B cell (primary cell): Measurements from ENCODE around the gene SLC13A3. TPM values are rescaled to one million over a fixed set of nuclear protein-coding genes. Genes with fewer than 3 reads are reported as not detected.

Experiments
- ATAC-seq: fragments of 200-7000 bp; cut with Tn5 transposase; one replicate; pipeline ENCODE4 v1.10.0; 2021; ENCODE audit warnings: low read depth, mild to moderate bottlenecking, moderate number of reproducible peaks, moderate library complexity
- CTCF ChIA-PET: fragments of 350-600 bp; sonication (Branson Sonifier 250); formaldehyde crosslinking; loops from one replicate; lab custom pipeline; 2021; ENCODE audit warnings: antibody characterized with exemption, inconsistent platforms; lab: Charles Lee
- POLR2A ChIA-PET: fragments of 350-600 bp; sonication (Branson Sonifier 250); formaldehyde crosslinking; loops from one replicate; lab custom pipeline; 2021; ENCODE audit warnings: antibody characterized with exemption; lab: Charles Lee
- DNase-seq: peaks from one replicate; pipeline ENCODE4 v3.0.0; 2013
- H2AFZ ChIP-seq: 2 replicates; pipeline ENCODE4 v1.6.1; 2012; ENCODE audit warnings: mild to moderate bottlenecking, low read depth, low read length; ENCODE audit not compliant: insufficient read depth, poor library complexity, severe bottlenecking
- H3K27ac ChIP-seq, 2 donors: 1 replicate in 1 of 2; 2 replicates in 1 of 2; pipeline ENCODE4 v1.5.1; 2012 to 2013; ENCODE audit warnings: low read length in 2 of 2, mild to moderate bottlenecking in 2 of 2, moderate library complexity in 1 of 2
- H3K27me3 ChIP-seq, 4 experiments: fragments of 200-600 bp in 1 of 4; sonication (generic) in 1 of 4; replicated peaks in 1 of 4; 1 replicate in 2 of 4; 2 replicates in 2 of 4; pipeline versions ENCODE4 v1.6.1 to v1.7.0; 2013 to 2016; ENCODE audit warnings: low read length in 3 of 4, mild to moderate bottlenecking in 2 of 4, mixed read lengths in 1 of 4, moderate library complexity in 1 of 4; ENCODE audit not compliant: insufficient read depth in 4 of 4, control insufficient read depth in 3 of 4; ENCODE audit errors: control extremely low read depth in 1 of 4
- H3K36me3 ChIP-seq, 2 experiments: replicated peaks in 1 of 2; 1 replicate in 1 of 2; 2 replicates in 1 of 2; pipeline versions ENCODE4 v1.6.1 to v1.7.1; 2013; ENCODE audit warnings: low read length in 1 of 2; ENCODE audit not compliant: insufficient read depth in 2 of 2, control insufficient read depth in 1 of 2; ENCODE audit errors: control extremely low read depth in 1 of 2, extremely low read depth in 1 of 2
- H3K4me1 ChIP-seq, 2 donors: fragments of 200-600 bp in 1 of 2; sonication (generic) in 1 of 2; 1 replicate in 1 of 2; 2 replicates in 1 of 2; pipeline versions ENCODE4 v1.5.1 to v1.6.1; 2013 to 2017; ENCODE audit warnings: low read length in 2 of 2; ENCODE audit not compliant: control insufficient read depth in 2 of 2, insufficient read depth in 2 of 2
- H3K4me2 ChIP-seq: replicated peaks from 2 replicates; pipeline ENCODE3; 2012; ENCODE audit warnings: mild to moderate bottlenecking, low read depth, low read length; ENCODE audit not compliant: poor library complexity, severe bottlenecking
- H3K4me3 ChIP-seq, 5 experiments: fragments of 200-600 bp in 1 of 5; sonication (generic) in 1 of 5; 1 replicate in 3 of 5; 2 replicates in 2 of 5; pipeline versions ENCODE4 v1.5.1 to v1.7.0; 2011 to 2016; ENCODE audit warnings: low read length in 4 of 5, mild to moderate bottlenecking in 4 of 5, low read depth in 2 of 5, control low read depth in 1 of 5, moderate library complexity in 1 of 5; ENCODE audit not compliant: insufficient read depth in 1 of 5; ENCODE audit errors: control extremely low read depth in 1 of 5, extremely low read depth in 1 of 5
- H3K79me2 ChIP-seq: fragments of 200-600 bp; sonication (generic); one replicate; pipeline ENCODE4 v1.6.0; 2016; ENCODE audit warnings: low read length; ENCODE audit not compliant: control insufficient read depth, insufficient read depth
- H3K9ac ChIP-seq: fragments of 200-600 bp; sonication (generic); 2 replicates; pipeline ENCODE4 v1.6.1; 2017; ENCODE audit warnings: mild to moderate bottlenecking, low read length, moderate library complexity
- H3K9me3 ChIP-seq, 3 donors: one replicate each; pipeline versions ENCODE4 v1.6.1 to v1.7.1; 2013; ENCODE audit warnings: low read length in 2 of 3; ENCODE audit not compliant: control insufficient read depth in 2 of 3, insufficient read depth in 1 of 3; ENCODE audit errors: control extremely low read depth in 1 of 3
- H4K20me1 ChIP-seq: 2 replicates; pipeline ENCODE4 v1.6.0; 2012; ENCODE audit warnings: mild to moderate bottlenecking, low read length; ENCODE audit not compliant: insufficient read depth, control insufficient read depth, poor library complexity, severe bottlenecking
- H3K27ac Mint-ChIP-seq: one replicate; pipeline ENCODE4 v1.8.0; 2021; ENCODE audit warnings: mixed read lengths
- H3K27me3 Mint-ChIP-seq: one replicate; pipeline ENCODE4 v1.8.0; 2021; ENCODE audit warnings: mixed read lengths
- H3K4me1 Mint-ChIP-seq: one replicate; pipeline ENCODE4 v1.8.0; 2021; ENCODE audit warnings: mixed read lengths
- H3K4me3 Mint-ChIP-seq: one replicate; pipeline ENCODE4 v1.8.0; 2021; ENCODE audit warnings: mixed read lengths
- H3K9me3 Mint-ChIP-seq: one replicate; pipeline ENCODE4 v1.8.0; 2022; ENCODE audit warnings: mixed read lengths; ENCODE audit not compliant: insufficient read depth
- EZH2 ChIP-seq: IDR thresholded peaks from 2 replicates; pipeline ENCODE4 v1.6.1; 2012; ENCODE audit warnings: borderline replicate concordance, low read depth, mild to moderate bottlenecking, moderate library complexity, low read length; ENCODE audit not compliant: insufficient read depth, poor library complexity, severe bottlenecking
- WGBS: methylation state at CpG from one replicate; pipeline ENCODE4 v1.1.5; 2013; ENCODE audit warnings: missing lambda C conversion rate; ENCODE audit not compliant: insufficient coverage; 5-methylcytosine and 5-hydroxymethylcytosine counted together
- intact Hi-C: fragments of 100-400 bp; cut with micrococcal nuclease; formaldehyde crosslinking; loops from one replicate; pipeline ENCODE4 v1.10.0; 2022
- polyA plus RNA-seq: library from polyadenylated mRNA; depleted of rRNA; stranded (reverse); fragments of >200 nt; gene quantifications from 2 replicates; pipeline ENCODE4 v1.2.3, GENCODE V29; 2012
- total RNA-seq, 2 donors: library from RNA; stranded (reverse); fragments of 120-200 nt in 1 of 2; gene quantifications; 1 replicate in 1 of 2; 2 replicates in 1 of 2; pipeline versions ENCODE4 v1.2.3 to v1.2.4, GENCODE V29; 2013 to 2022
- TF ChIP-seq, protein P1 (sequence below): fragments of 200-600 bp; IDR thresholded peaks from one replicate; pipeline ENCODE4 v1.8.0; 2022; ENCODE audit warnings: antibody characterized with exemption, mild to moderate bottlenecking

The SLC13A3 gene
- total and polyA plus RNA-seq, 2 donors (not counting 1 experiment from before 2014, with no cell fraction given) = 0.09 to 0.20 TPM

DNA sequence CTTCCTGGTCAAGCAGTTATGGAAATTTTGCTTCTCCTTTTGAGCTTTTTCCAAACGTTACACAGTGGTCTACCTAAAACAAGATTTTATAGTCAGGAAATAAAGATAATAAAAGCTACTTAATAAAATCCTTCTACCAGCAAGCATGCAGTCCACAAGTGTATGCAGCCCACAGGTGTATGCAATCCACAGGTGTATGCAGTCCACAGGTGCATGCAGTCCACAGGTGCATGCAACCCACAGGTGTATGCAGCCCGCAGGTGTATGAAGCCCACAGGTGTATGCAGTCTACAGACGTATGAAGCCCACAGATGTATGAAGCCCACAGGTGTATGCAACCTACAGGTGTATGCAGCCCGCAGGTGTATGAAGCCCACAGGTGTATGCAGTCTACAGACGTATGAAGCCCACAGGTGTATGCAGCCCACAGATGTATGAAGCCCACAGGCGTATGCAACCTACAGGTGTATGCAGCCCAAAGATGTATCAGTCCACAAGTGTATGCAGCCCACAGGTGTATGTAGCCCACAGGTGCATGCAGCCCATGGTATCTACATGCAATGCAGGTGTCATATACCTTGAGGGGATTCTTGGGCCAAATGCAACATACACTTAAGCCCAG lies 74.4 kb downstream of the SLC13A3 start:
- H3K9ac ChIP-seq = no peak overlapping the region
- intact Hi-C loops = no loop called here
- TF ChIP-seq EZH2 = no peak
- TF ChIP-seq, protein P1, sequence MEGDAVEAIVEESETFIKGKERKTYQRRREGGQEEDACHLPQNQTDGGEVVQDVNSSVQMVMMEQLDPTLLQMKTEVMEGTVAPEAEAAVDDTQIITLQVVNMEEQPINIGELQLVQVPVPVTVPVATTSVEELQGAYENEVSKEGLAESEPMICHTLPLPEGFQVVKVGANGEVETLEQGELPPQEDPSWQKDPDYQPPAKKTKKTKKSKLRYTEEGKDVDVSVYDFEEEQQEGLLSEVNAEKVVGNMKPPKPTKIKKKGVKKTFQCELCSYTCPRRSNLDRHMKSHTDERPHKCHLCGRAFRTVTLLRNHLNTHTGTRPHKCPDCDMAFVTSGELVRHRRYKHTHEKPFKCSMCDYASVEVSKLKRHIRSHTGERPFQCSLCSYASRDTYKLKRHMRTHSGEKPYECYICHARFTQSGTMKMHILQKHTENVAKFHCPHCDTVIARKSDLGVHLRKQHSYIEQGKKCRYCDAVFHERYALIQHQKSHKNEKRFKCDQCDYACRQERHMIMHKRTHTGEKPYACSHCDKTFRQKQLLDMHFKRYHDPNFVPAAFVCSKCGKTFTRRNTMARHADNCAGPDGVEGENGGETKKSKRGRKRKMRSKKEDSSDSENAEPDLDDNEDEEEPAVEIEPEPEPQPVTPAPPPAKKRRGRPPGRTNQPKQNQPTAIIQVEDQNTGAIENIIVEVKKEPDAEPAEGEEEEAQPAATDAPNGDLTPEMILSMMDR = no peak
- POLR2A ChIA-PET = no interaction called here
- H3K27ac Mint-ChIP-seq = no peak overlapping the region
- H3K27me3 ChIP-seq = peaks cover 0 to 19% (median 1%) of the 10 kb centered on the region in 4 experiments
- no peak overlapping the region for H3K27ac ChIP-seq
- 72% methylated on average over 5 of the region's 6 CpGs for WGBS
- peaks cover 0 to 10% of the 10 kb centered on the region in 2 donors for H3K4me1 ChIP-seq
- H4K20me1 ChIP-seq = no peaks in the 10 kb centered on the region
- no peak for DNase-seq
- ATAC-seq = no peak
- H3K4me3 Mint-ChIP-seq = no peak overlapping the region
- H3K27me3 Mint-ChIP-seq = peaks cover 20% of the 10 kb centered on the region
- no peaks in the 10 kb centered on the region for H3K36me3 ChIP-seq
- H3K79me2 ChIP-seq = no peaks in the 10 kb centered on the region
- H2AFZ ChIP-seq = no peak overlapping the region
- H3K4me1 Mint-ChIP-seq = peaks cover 7% of the 10 kb centered on the region
- H3K9me3 ChIP-seq = peaks cover 0 to 4% (median 0%) of the 10 kb centered on the region in 3 donors
- no peak overlapping the region for H3K4me3 ChIP-seq
- H3K9me3 Mint-ChIP-seq = no peaks in the 10 kb centered on the region
- H3K4me2 ChIP-seq = no peak overlapping the region
- CTCF ChIA-PET = no interaction called here

DNA sequence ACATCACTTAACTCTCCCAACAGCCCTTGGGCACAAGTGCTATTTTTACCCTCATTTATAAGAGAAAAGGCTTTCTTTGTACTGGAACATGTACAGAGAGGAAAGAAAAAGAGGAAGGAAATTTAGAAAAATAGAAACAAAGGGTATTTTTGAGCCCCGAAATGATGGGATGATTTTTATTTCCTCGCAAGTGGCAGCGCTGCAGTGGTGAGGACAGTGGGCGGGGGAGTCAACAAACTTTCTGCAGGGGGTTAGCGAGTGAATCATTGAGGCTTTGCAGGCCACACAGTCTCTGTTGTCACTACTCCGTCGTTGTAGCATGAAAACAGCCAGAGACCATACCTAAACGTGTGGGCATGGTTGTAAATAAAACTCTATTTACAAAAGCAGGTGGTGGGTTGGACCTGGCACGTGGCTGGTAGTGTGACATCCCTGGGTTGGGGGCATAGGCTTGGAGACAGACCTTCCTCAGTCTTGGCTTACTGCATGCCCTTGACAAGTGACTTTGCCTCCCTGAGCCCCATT lies 75.3 kb downstream of the SLC13A3 start:
- TF ChIP-seq, protein P1 = no peak
- no peak for TF ChIP-seq EZH2
- ATAC-seq (no peak), DNase-seq (no peak)
- H4K20me1 ChIP-seq = no peaks in the 10 kb centered on the region
- no peaks in the 10 kb centered on the region for H3K79me2 ChIP-seq
- Mint-ChIP-seq H3K27me3 (peaks cover 18% of the 10 kb centered on the region), H3K27ac (no peak overlapping the region), H3K4me3 (no peak overlapping the region), H3K4me1 (peaks cover 7% of the 10 kb centered on the region), H3K9me3 (no peaks in the 10 kb centered on the region)
- CTCF ChIA-PET = no interaction called here
- peaks cover 0 to 10% of the 10 kb centered on the region in 2 donors for H3K4me1 ChIP-seq
- POLR2A ChIA-PET = no interaction called here
- no peak overlapping the region for H2AFZ ChIP-seq
- H3K4me3 ChIP-seq = no peak overlapping the region
- no peak overlapping the region for H3K4me2 ChIP-seq
- peaks cover 0 to 4% (median 0%) of the 10 kb centered on the region in 3 donors for H3K9me3 ChIP-seq
- no peaks in the 10 kb centered on the region for H3K36me3 ChIP-seq
- H3K27ac ChIP-seq = no peak overlapping the region
- H3K9ac ChIP-seq = no peak overlapping the region
- intact Hi-C loops = no loop called here
- 8% methylated on average over 8 of the region's 9 CpGs for WGBS
- peaks cover 0 to 16% (median 1%) of the 10 kb centered on the region in 4 experiments for H3K27me3 ChIP-seq
